ENCODE data around the gene PRSS8. TPM values are rescaled to one million over a fixed set of nuclear protein-coding genes. Genes with fewer than 3 reads are reported as not detected.
A peak's percentile ranks its signal among the peaks of the same experiment; 100 is the strongest.

The PRSS8 gene
- total RNA-seq, 1 experiment from 2014 or later = 0.15 TPM

DNA sequence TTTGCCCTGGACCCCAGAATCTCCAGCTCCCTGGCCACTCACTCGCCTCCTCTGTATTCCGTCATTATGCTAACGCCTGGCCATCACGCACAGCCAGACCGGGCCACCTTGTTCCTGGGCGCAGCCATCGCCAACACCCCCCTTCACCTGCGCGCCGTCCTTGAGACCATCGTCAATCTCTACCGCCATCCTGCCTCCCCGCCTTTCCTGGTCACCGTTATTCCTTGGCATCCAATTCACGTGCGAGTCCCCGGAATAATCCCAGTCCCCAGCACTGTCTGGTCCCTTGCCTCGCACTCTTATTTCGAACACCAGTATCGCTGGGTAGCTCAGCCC lies 41.5 kb downstream of the PRSS8 start:
- ChIA-PET CTCF (interaction anchor here (0.7 kb wide), 1 partner anchor 11 kb away, joined by 5 read pairs; no protein-coding TSS in a partner anchor), POLR2A (no interaction called here)
- H3K4me1 ChIP-seq (ENCODE audit: control insufficient read depth, insufficient read depth, low read length) = peaks cover 7% of the 10 kb centered on the region; the same call in 1 of the 2 replicates
- in situ Hi-C loops (cut with HindIII; ENCODE audit: low pct_unique_long_range_greater_than_20kb, low sequenced_read_pairs) (no loop called here), intact Hi-C loops (cut with micrococcal nuclease; ENCODE audit: unreplicated experiment) (loop anchor here (10.0 kb wide), 1 partner anchor 59 kb away; the partner anchor contains the start of gene STX4)
- H3K27me3 ChIP-seq (ENCODE audit: control insufficient read depth, insufficient read depth, low read length) = no peaks in the 10 kb centered on the region
- DNase-seq (ENCODE audit: low read depth, low spot score) (no peak), ATAC-seq (peak; percentile 39)
- TF ChIP-seq SIN3A (IDR thresholded peaks at IDR 0.05; ENCODE audit: borderline replicate concordance, insufficient read depth, low read depth, low read length) (no peak), TCF7L2 (IDR thresholded peaks at IDR 0.05; ENCODE audit: low read depth, low read length) (no peak)
- TSS peak; percentile 81 for BruUV-seq (replicated peaks)
- peak overlapping the region; percentile 87 for H3K27ac ChIP-seq (ENCODE audit: low read length)
- no peaks in the 10 kb centered on the region; the same call in 1 of the 2 replicates for H3K36me3 ChIP-seq (ENCODE audit: control insufficient read depth, insufficient read depth, low read length)
- H3K4me3 ChIP-seq (ENCODE audit: low read depth in 2 of 2, low read length in 2 of 2) = peak overlapping the region; percentile 92 to 97
- H3K9me3 ChIP-seq (ENCODE audit: control insufficient read depth, insufficient read depth, low read depth, low read length) = no peaks in the 10 kb centered on the region

DNA sequence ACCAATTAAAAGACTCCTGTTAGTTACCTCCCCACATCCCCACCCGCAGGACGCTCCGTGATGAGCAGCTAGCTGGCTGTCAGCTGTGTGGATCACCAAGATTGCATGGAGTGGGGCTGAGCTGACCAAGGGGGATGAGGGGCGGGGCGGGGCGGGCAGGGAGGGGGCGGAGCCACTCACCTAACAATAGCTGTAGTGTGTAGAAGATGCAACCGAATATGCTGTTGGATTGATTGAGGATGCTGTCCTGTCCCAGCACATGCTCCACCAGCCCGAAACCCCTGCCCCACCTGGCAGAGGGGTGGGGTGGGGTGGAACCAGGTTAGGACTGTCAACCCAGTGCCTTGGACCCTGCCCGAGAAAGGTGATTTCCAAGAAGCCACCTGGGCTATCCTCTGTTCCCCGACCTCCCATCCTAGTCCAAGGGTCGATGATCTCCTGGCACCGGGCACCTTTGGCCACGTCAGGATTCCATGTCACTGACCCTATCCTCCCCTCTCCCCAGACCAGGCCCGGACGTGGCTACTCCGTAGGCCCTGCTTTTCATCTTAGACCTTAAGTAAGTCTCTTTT lies 42.3 kb downstream of the PRSS8 start:
- BruUV-seq (replicated peaks) = no TSS peak
- peak overlapping the region; percentile 87 for H3K27ac ChIP-seq (ENCODE audit: low read length)
- no peaks in the 10 kb centered on the region for H3K9me3 ChIP-seq (ENCODE audit: control insufficient read depth, insufficient read depth, low read depth, low read length)
- POLR2A ChIA-PET = interaction anchor here (0.5 to 0.6 kb wide), 3 partner anchors 9 to 123 kb away, joined by 3 read pairs; no protein-coding TSS in a partner anchor
- no peaks in the 10 kb centered on the region; the same call in 1 of the 2 replicates for H3K36me3 ChIP-seq (ENCODE audit: control insufficient read depth, insufficient read depth, low read length)
- no peaks in the 10 kb centered on the region for H3K27me3 ChIP-seq (ENCODE audit: control insufficient read depth, insufficient read depth, low read length)
- CTCF ChIA-PET = interaction anchor here (0.7 kb wide), 1 partner anchor 11 kb away, joined by 5 read pairs; no protein-coding TSS in a partner anchor
- peak overlapping the region; percentile 92 to 97 for H3K4me3 ChIP-seq (ENCODE audit: low read depth in 2 of 2, low read length in 2 of 2)
- peaks cover 7% of the 10 kb centered on the region; the same call in 1 of the 2 replicates for H3K4me1 ChIP-seq (ENCODE audit: control insufficient read depth, insufficient read depth, low read length)
- in situ Hi-C loops (cut with HindIII; ENCODE audit: low pct_unique_long_range_greater_than_20kb, low sequenced_read_pairs) = no loop called here
- TF ChIP-seq TCF7L2 (IDR thresholded peaks at IDR 0.05; ENCODE audit: low read depth, low read length) = no peak
- TF ChIP-seq, protein P1, sequence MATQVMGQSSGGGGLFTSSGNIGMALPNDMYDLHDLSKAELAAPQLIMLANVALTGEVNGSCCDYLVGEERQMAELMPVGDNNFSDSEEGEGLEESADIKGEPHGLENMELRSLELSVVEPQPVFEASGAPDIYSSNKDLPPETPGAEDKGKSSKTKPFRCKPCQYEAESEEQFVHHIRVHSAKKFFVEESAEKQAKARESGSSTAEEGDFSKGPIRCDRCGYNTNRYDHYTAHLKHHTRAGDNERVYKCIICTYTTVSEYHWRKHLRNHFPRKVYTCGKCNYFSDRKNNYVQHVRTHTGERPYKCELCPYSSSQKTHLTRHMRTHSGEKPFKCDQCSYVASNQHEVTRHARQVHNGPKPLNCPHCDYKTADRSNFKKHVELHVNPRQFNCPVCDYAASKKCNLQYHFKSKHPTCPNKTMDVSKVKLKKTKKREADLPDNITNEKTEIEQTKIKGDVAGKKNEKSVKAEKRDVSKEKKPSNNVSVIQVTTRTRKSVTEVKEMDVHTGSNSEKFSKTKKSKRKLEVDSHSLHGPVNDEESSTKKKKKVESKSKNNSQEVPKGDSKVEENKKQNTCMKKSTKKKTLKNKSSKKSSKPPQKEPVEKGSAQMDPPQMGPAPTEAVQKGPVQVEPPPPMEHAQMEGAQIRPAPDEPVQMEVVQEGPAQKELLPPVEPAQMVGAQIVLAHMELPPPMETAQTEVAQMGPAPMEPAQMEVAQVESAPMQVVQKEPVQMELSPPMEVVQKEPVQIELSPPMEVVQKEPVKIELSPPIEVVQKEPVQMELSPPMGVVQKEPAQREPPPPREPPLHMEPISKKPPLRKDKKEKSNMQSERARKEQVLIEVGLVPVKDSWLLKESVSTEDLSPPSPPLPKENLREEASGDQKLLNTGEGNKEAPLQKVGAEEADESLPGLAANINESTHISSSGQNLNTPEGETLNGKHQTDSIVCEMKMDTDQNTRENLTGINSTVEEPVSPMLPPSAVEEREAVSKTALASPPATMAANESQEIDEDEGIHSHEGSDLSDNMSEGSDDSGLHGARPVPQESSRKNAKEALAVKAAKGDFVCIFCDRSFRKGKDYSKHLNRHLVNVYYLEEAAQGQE (IDR thresholded peaks at IDR 0.05; ENCODE audit: insufficient read depth in 1 of 2, low read depth in 2 of 2, low read length in 1 of 2) = no peak
- TF ChIP-seq POLR2AphosphoS5 (IDR thresholded peaks at IDR 0.05; ENCODE audit: low read depth, low read length) = no peak
- no peak for TF ChIP-seq SIN3A (IDR thresholded peaks at IDR 0.05; ENCODE audit: borderline replicate concordance, insufficient read depth, low read depth, low read length)
- TF ChIP-seq, protein P2, sequence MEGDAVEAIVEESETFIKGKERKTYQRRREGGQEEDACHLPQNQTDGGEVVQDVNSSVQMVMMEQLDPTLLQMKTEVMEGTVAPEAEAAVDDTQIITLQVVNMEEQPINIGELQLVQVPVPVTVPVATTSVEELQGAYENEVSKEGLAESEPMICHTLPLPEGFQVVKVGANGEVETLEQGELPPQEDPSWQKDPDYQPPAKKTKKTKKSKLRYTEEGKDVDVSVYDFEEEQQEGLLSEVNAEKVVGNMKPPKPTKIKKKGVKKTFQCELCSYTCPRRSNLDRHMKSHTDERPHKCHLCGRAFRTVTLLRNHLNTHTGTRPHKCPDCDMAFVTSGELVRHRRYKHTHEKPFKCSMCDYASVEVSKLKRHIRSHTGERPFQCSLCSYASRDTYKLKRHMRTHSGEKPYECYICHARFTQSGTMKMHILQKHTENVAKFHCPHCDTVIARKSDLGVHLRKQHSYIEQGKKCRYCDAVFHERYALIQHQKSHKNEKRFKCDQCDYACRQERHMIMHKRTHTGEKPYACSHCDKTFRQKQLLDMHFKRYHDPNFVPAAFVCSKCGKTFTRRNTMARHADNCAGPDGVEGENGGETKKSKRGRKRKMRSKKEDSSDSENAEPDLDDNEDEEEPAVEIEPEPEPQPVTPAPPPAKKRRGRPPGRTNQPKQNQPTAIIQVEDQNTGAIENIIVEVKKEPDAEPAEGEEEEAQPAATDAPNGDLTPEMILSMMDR (IDR thresholded peaks at IDR 0.05) = no peak
- DNase-seq (ENCODE audit: low read depth, low spot score) (no peak), ATAC-seq (no peak)
- intact Hi-C loops (cut with micrococcal nuclease; ENCODE audit: unreplicated experiment) = loop anchor here (10.0 kb wide), 1 partner anchor 58 kb away; the partner anchor contains the start of gene STX4

DNA sequence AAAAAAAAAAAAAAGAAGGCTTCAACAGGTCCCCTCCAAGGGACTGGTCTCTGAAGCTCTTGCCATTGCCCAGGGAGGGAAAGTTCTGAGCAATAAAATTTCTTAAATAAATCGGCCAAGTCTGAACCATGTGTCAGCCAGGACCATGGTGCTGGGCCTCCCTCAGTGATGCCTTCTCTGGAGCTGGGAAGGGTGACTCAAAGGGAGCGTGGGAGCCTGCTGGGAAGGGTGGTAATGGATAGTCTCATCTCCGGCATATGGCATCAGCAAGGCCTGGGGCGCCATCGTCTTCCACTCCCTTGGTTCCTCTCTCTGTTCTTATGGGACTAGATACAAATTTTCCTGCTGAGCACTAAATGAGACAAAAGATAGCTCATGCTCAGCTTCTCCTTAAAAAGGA lies 43.2 kb downstream of the PRSS8 start:
- no peak for ATAC-seq
- H3K27me3 ChIP-seq (ENCODE audit: control insufficient read depth, insufficient read depth, low read length) = no peaks in the 10 kb centered on the region
- no peaks in the 10 kb centered on the region for H3K9me3 ChIP-seq (ENCODE audit: control insufficient read depth, insufficient read depth, low read depth, low read length)
- no TSS peak for BruUV-seq (replicated peaks)
- in situ Hi-C loops (cut with HindIII; ENCODE audit: low pct_unique_long_range_greater_than_20kb, low sequenced_read_pairs) (no loop called here), intact Hi-C loops (cut with micrococcal nuclease; ENCODE audit: unreplicated experiment) (loop anchor here (10.0 kb wide), 1 partner anchor 58 kb away; the partner anchor contains the start of gene STX4)
- no peak for DNase-seq (ENCODE audit: low read depth, low spot score)
- TF ChIP-seq, protein P2 (IDR thresholded peaks at IDR 0.05) = no peak
- no peak for TF ChIP-seq POLR2AphosphoS5 (IDR thresholded peaks at IDR 0.05; ENCODE audit: low read depth, low read length)
- TF ChIP-seq, protein P1 (IDR thresholded peaks at IDR 0.05; ENCODE audit: insufficient read depth in 1 of 2, low read depth in 2 of 2, low read length in 1 of 2) = no peak
- no peak for TF ChIP-seq SIN3A (IDR thresholded peaks at IDR 0.05; ENCODE audit: borderline replicate concordance, insufficient read depth, low read depth, low read length)
- TF ChIP-seq TCF7L2 (IDR thresholded peaks at IDR 0.05; ENCODE audit: low read depth, low read length) = no peak
- H3K4me3 ChIP-seq (ENCODE audit: low read depth in 2 of 2, low read length in 2 of 2) = no peak overlapping the region
- peaks cover 7% of the 10 kb centered on the region; the same call in 1 of the 2 replicates for H3K4me1 ChIP-seq (ENCODE audit: control insufficient read depth, insufficient read depth, low read length)
- H3K27ac ChIP-seq (ENCODE audit: low read length) = no peak overlapping the region
- H3K36me3 ChIP-seq (ENCODE audit: control insufficient read depth, insufficient read depth, low read length) = no peaks in the 10 kb centered on the region; the same call in 1 of the 2 replicates
- POLR2A ChIA-PET = interaction anchor here (0.6 to 0.9 kb wide), 2 partner anchors 25 to 44 kb away, joined by 3 to 6 read pairs; partner anchors contain the start of gene KAT8
- CTCF ChIA-PET = interaction anchor here (0.6 kb wide), 2 partner anchors 25 to 338 kb away, joined by 3 to 4 read pairs; no protein-coding TSS in a partner anchor

All from Panc1 (cell line).